AG09319 (cell line): Measurements from ENCODE around the gene CRYBA4.
A peak's percentile ranks its signal among the peaks of the same experiment; 100 is the strongest.

Source experiments
- DNase-seq: peaks from one replicate; pipeline ENCODE4 v3.0.0-alpha.2; 2010; ENCODE audit warnings: low read depth; ENCODE audit errors: extremely low read depth
- CTCF ChIP-seq: IDR thresholded peaks from 2 replicates; pipeline ENCODE4 v1.5.1; 2011; ENCODE audit warnings: low read depth, mild to moderate bottlenecking, inconsistent platforms, low read length, moderate library complexity

Gene CRYBA4

GRCh38 chr22:26679003-26679629 is 57.4 kb downstream of the CRYBA4 start:
- DNase-seq: peak; percentile 43
- TF ChIP-seq CTCF: peak; percentile 96
